HG03469 (cell line): ENCODE data around the gene SPTB.

ENCODE experiments used
- ATAC-seq: cut with Tn5 transposase; IDR thresholded peaks from one replicate; pipeline ENCODE4 v1.9.1; 2021; ENCODE audit warnings: mild to moderate bottlenecking, moderate library complexity, moderate number of reproducible peaks; ENCODE audit not compliant: unreplicated experiment

Gene SPTB

GRCh38 chr14:64889352-64889751, 9.6 kb upstream of the SPTB start:
- ATAC-seq = no peak

- no peak for ATAC-seq
Measured at GRCh38 chr14:64885559-64885958, 5.9 kb upstream of the SPTB start.

GRCh38 chr14:64880221-64881121, 764 bp upstream of the SPTB start:
- ATAC-seq = no peak

GRCh38 chr14:64878837-64879634, 671 bp downstream of the SPTB start:
- ATAC-seq = no peak

- ATAC-seq = no peak
Measured at GRCh38 chr14:64877846-64878245, 1.9 kb downstream of the SPTB start.

- ATAC-seq = no peak
Measured at GRCh38 chr14:64875350-64875749, 4.4 kb downstream of the SPTB start.

GRCh38 chr14:64873506-64874219, 6.0 kb downstream of the SPTB start:
- no peak for ATAC-seq

GRCh38 chr14:64871344-64871743, 8.4 kb downstream of the SPTB start:
- ATAC-seq = no peak

- no peak for ATAC-seq
Measured at GRCh38 chr14:64870160-64870559, 9.5 kb downstream of the SPTB start.

GRCh38 chr14:64868841-64869240, 10.9 kb downstream of the SPTB start:
- no peak for ATAC-seq

GRCh38 chr14:64868379-64868778, 11.3 kb downstream of the SPTB start:
- ATAC-seq = no peak

- ATAC-seq = no peak
Measured at GRCh38 chr14:64867182-64867581, 12.5 kb downstream of the SPTB start.

- ATAC-seq = no peak
Measured at GRCh38 chr14:64865992-64866391, 13.7 kb downstream of the SPTB start.

GRCh38 chr14:64865109-64865508, 14.6 kb downstream of the SPTB start:
- no peak for ATAC-seq

- no peak for ATAC-seq
Measured at GRCh38 chr14:64864258-64864657, 15.4 kb downstream of the SPTB start.

GRCh38 chr14:64861916-64862315, 17.8 kb downstream of the SPTB start:
- no peak for ATAC-seq

- no peak for ATAC-seq
Measured at GRCh38 chr14:64860039-64860438, 19.7 kb downstream of the SPTB start.

- no peak for ATAC-seq
Measured at GRCh38 chr14:64857979-64858744, 21.5 kb downstream of the SPTB start.

GRCh38 chr14:64856529-64857445, 22.9 kb downstream of the SPTB start:
- no peak for ATAC-seq
